Type B pancreatic cell (in vitro differentiated cells): ENCODE measurements around the gene GNAI1. TPM values are rescaled to one million over a fixed set of nuclear protein-coding genes. Genes with fewer than 3 reads are reported as not detected.

Experiments used
- DNase-seq: peaks from one replicate; pipeline ENCODE4 v3.0.0; 2021; ENCODE audit warnings: mixed read lengths; ENCODE audit not compliant: unreplicated experiment; ENCODE audit errors: extremely low spot score
- H3K27ac Mint-ChIP-seq: 2 replicates; pipeline ENCODE4 v1.8.0; 2021; ENCODE audit warnings: mild to moderate bottlenecking, mixed read lengths
- H3K27me3 Mint-ChIP-seq: 2 replicates; pipeline ENCODE4 v1.8.0; 2021; ENCODE audit warnings: mixed read lengths
- H3K36me3 Mint-ChIP-seq: 2 replicates; pipeline ENCODE4 v1.8.0; 2021; ENCODE audit warnings: mixed read lengths
- H3K4me1 Mint-ChIP-seq: one replicate; pipeline ENCODE4 v1.8.0; 2021; ENCODE audit warnings: mixed read lengths; ENCODE audit not compliant: unreplicated experiment
- H3K4me3 Mint-ChIP-seq: 2 replicates; pipeline ENCODE4 v1.8.0; 2021; ENCODE audit warnings: mild to moderate bottlenecking, mixed read lengths
- H3K9me3 Mint-ChIP-seq: 2 replicates; pipeline ENCODE4 v1.8.0; 2021; ENCODE audit warnings: mixed read lengths
- total RNA-seq: library from RNA; stranded (reverse); gene quantifications from 2 replicates; pipeline ENCODE4 v1.2.1, GENCODE V29; 2021; ENCODE audit warnings: low replicate concordance
- TF ChIP-seq, protein P1 (sequence below): fragments of 200-600 bp; sonication (generic); conservative IDR thresholded peaks from 2 replicates; pipeline ENCODE4 v1.5.0; 2021; ENCODE audit warnings: antibody characterized with exemption, mild to moderate bottlenecking

The GNAI1 gene
- total RNA-seq, 1 donor from 2014 or later: 39.2 TPM

GRCh38 chr7:80093349-80093748 is 41.3 kb upstream of the GNAI1 start:
- Mint-ChIP-seq H3K27ac (no peak overlapping the region), H3K4me1 (no peaks in the 10 kb centered on the region), H3K9me3 (no peaks in the 10 kb centered on the region), H3K4me3 (no peak overlapping the region), H3K36me3 (no peaks in the 10 kb centered on the region), H3K27me3 (no peaks in the 10 kb centered on the region)
- no peak for DNase-seq
- TF ChIP-seq, protein P1, sequence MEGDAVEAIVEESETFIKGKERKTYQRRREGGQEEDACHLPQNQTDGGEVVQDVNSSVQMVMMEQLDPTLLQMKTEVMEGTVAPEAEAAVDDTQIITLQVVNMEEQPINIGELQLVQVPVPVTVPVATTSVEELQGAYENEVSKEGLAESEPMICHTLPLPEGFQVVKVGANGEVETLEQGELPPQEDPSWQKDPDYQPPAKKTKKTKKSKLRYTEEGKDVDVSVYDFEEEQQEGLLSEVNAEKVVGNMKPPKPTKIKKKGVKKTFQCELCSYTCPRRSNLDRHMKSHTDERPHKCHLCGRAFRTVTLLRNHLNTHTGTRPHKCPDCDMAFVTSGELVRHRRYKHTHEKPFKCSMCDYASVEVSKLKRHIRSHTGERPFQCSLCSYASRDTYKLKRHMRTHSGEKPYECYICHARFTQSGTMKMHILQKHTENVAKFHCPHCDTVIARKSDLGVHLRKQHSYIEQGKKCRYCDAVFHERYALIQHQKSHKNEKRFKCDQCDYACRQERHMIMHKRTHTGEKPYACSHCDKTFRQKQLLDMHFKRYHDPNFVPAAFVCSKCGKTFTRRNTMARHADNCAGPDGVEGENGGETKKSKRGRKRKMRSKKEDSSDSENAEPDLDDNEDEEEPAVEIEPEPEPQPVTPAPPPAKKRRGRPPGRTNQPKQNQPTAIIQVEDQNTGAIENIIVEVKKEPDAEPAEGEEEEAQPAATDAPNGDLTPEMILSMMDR: no peak

GRCh38 chr7:80095545-80095944 is 39.1 kb upstream of the GNAI1 start:
- no peak overlapping the region for H3K27ac Mint-ChIP-seq
- H3K9me3 Mint-ChIP-seq: no peaks in the 10 kb centered on the region
- DNase-seq: no peak
- no peak overlapping the region for H3K4me3 Mint-ChIP-seq
- TF ChIP-seq, protein P1: peak; percentile 68
- H3K27me3 Mint-ChIP-seq: no peaks in the 10 kb centered on the region
- no peaks in the 10 kb centered on the region for H3K36me3 Mint-ChIP-seq
- no peaks in the 10 kb centered on the region for H3K4me1 Mint-ChIP-seq

GRCh38 chr7:80097756-80098155 is 36.9 kb upstream of the GNAI1 start:
- Mint-ChIP-seq H3K4me3 (no peak overlapping the region), H3K27ac (no peak overlapping the region), H3K27me3 (no peaks in the 10 kb centered on the region), H3K9me3 (no peaks in the 10 kb centered on the region), H3K36me3 (no peaks in the 10 kb centered on the region), H3K4me1 (no peaks in the 10 kb centered on the region)
- TF ChIP-seq, protein P1: no peak
- no peak for DNase-seq

DNA sequence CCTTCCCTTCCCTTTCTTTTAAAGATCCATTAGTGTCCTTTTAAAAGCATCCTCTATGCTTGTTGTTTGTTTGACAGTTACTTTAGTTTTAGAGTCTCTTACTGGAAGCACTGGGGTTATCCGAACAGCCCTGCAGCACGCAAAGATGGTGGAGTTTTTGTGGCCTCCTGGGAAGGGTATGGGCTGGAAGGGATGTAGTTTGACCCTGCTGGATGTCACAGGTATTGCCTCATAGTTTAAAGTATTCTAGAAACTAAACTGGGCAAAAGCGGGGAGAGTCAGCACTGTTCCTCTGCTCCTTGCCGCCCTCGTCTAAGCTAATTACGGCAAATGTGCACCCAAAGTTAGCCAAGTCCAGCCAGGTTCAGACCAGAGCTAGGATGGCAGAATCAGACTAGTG is 35.8 kb upstream of the GNAI1 start:
- H3K27me3 Mint-ChIP-seq: no peaks in the 10 kb centered on the region
- no peak for DNase-seq
- TF ChIP-seq, protein P1: peak; percentile 56

GRCh38 chr7:80100254-80100653 is 34.4 kb upstream of the GNAI1 start:
- Mint-ChIP-seq H3K36me3 (no peaks in the 10 kb centered on the region), H3K9me3 (no peaks in the 10 kb centered on the region), H3K27me3 (no peaks in the 10 kb centered on the region), H3K4me3 (no peak overlapping the region), H3K4me1 (no peaks in the 10 kb centered on the region), H3K27ac (no peak overlapping the region)
- DNase-seq: no peak
- TF ChIP-seq, protein P1: no peak

More for the DNA sequence above, 35.8 kb upstream of the GNAI1 start:
- Mint-ChIP-seq H3K4me3 (no peak overlapping the region), H3K9me3 (no peaks in the 10 kb centered on the region), H3K4me1 (no peaks in the 10 kb centered on the region), H3K27ac (no peak overlapping the region), H3K36me3 (no peaks in the 10 kb centered on the region)
